OCI-LY1 (cell line): Measurements from ENCODE around the gene SLU7.

ENCODE experiments used
- H2AFZ ChIP-seq: fragments of 200-600 bp; sonication (generic), shearing (Covaris generic); 2 replicates; pipeline ENCODE4 v1.6.0; 2014; ENCODE audit warnings: antibody characterized with exemption, mild to moderate bottlenecking, low read length
- H3F3A ChIP-seq: fragments of 200-600 bp; sonication (generic), shearing (Covaris generic); 2 replicates; pipeline ENCODE4 v1.6.0; 2014; ENCODE audit warnings: mild to moderate bottlenecking, antibody characterized with exemption, low read length, moderate library complexity; ENCODE audit not compliant: insufficient read depth
- H3K27ac ChIP-seq: fragments of 200-600 bp; sonication (generic); 2 replicates; pipeline ENCODE4 v1.5.1; 2014; ENCODE audit warnings: low read length, mixed run types, mild to moderate bottlenecking, low read depth; ENCODE audit not compliant: poor library complexity, severe bottlenecking
- H3K27me3 ChIP-seq: fragments of 200-600 bp; sonication (generic); 2 replicates; pipeline ENCODE4 v1.6.0; 2014; ENCODE audit warnings: antibody characterized with exemption, mild to moderate bottlenecking, low read length, moderate library complexity; ENCODE audit not compliant: insufficient read depth
- H3K36me3 ChIP-seq: fragments of 200-600 bp; sonication (generic); 2 replicates; pipeline ENCODE4 v1.6.1; 2014; ENCODE audit warnings: mild to moderate bottlenecking, antibody characterized with exemption, low read length, moderate library complexity, mixed read lengths; ENCODE audit not compliant: insufficient read depth
- H3K4me1 ChIP-seq: fragments of 200-600 bp; sonication (generic); 2 replicates; pipeline ENCODE4 v1.5.1; 2014; ENCODE audit warnings: mild to moderate bottlenecking, low read length, moderate library complexity; ENCODE audit not compliant: insufficient read depth, severe bottlenecking
- H3K4me2 ChIP-seq: fragments of 200-600 bp; sonication (generic), shearing (Covaris generic); 2 replicates; pipeline ENCODE4 v1.6.1; 2014; ENCODE audit warnings: low read length
- H3K4me3 ChIP-seq: fragments of 200-600 bp; sonication (generic); 2 replicates; pipeline ENCODE4 v1.5.1; 2014; ENCODE audit warnings: low read length, low read depth, mild to moderate bottlenecking, mixed read lengths; ENCODE audit not compliant: poor library complexity, severe bottlenecking
- H3K79me2 ChIP-seq: fragments of 200-600 bp; shearing (Covaris generic); 2 replicates; pipeline ENCODE4 v1.6.1; 2016; ENCODE audit warnings: mixed run types, low read length, mixed read lengths; ENCODE audit not compliant: insufficient read depth
- H3K9ac ChIP-seq: fragments of 200-600 bp; sonication (generic), shearing (Covaris generic); 2 replicates; pipeline ENCODE4 v1.6.1; 2014; ENCODE audit warnings: mild to moderate bottlenecking, low read length, mixed read lengths
- H3K9me2 ChIP-seq: fragments of 200-600 bp; sonication (generic), shearing (Covaris generic); 2 replicates; pipeline ENCODE4 v1.6.1; 2014; ENCODE audit warnings: low read depth, mild to moderate bottlenecking, low read length, mixed read lengths
- H3K9me3 ChIP-seq: fragments of 200-600 bp; shearing (Covaris generic); 2 replicates; pipeline ENCODE4 v1.6.1; 2014; ENCODE audit warnings: low read length, mixed read lengths
- H4K20me1 ChIP-seq: fragments of 200-600 bp; sonication (generic), shearing (Covaris generic); 2 replicates; pipeline ENCODE4 v1.6.0; 2016; ENCODE audit warnings: mild to moderate bottlenecking, low read length; ENCODE audit not compliant: insufficient read depth
- CTCF ChIP-seq: fragments of 200-600 bp; sonication (generic), shearing (Covaris generic); IDR thresholded peaks from 2 replicates; pipeline ENCODE4 v1.5.1; 2017; ENCODE audit warnings: mild to moderate bottlenecking, antibody characterized with exemption, low read length, moderate library complexity, mixed read lengths
- EZH2 ChIP-seq: fragments of 200-600 bp; sonication (generic), shearing (Covaris generic); IDR thresholded peaks from 2 replicates; pipeline ENCODE4 v1.8.0; 2017; ENCODE audit warnings: borderline replicate concordance, mixed run types, mild to moderate bottlenecking, antibody characterized with exemption, low read length, moderate library complexity, mixed read lengths

Gene SLU7

DNA sequence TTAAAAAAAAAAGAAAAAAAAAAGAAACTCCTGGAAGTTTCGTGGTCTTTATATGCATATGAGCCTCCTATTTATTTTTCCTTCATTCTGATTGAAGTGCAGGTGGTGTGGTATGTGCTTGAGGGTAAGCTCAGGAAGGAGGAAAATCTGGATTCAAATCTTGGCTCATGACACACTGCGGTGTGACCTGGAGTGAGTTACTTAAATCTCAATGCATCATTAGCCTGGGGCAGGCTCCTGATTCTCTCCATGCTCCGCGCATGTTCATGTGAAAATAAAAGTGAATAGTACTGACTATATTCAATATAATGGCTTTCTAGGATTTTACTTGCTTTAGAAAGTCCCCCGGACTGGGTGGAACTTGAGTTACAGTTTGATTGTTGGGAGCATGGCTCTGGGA lies 38.4 kb upstream of the SLU7 start:
- no peaks in the 10 kb centered on the region for H3K9me3 ChIP-seq
- H3K9me2 ChIP-seq = no peaks in the 10 kb centered on the region
- H3K27me3 ChIP-seq = no peaks in the 10 kb centered on the region
- H3K9ac ChIP-seq = no peak overlapping the region
- H3K4me3 ChIP-seq = no peak overlapping the region
- H3K4me2 ChIP-seq = no peak overlapping the region
- H3K36me3 ChIP-seq = no peaks in the 10 kb centered on the region
- no peak overlapping the region for H3K27ac ChIP-seq
- no peak for TF ChIP-seq CTCF
- no peak for TF ChIP-seq EZH2
- no peaks in the 10 kb centered on the region for H3F3A ChIP-seq
- H3K79me2 ChIP-seq = no peaks in the 10 kb centered on the region
- no peaks in the 10 kb centered on the region for H4K20me1 ChIP-seq
- peaks cover 5% of the 10 kb centered on the region for H3K4me1 ChIP-seq
- H2AFZ ChIP-seq = no peak overlapping the region

- no peaks in the 10 kb centered on the region for H4K20me1 ChIP-seq
- no peaks in the 10 kb centered on the region for H3K9me2 ChIP-seq
- no peak overlapping the region for H2AFZ ChIP-seq
- H3K36me3 ChIP-seq = no peaks in the 10 kb centered on the region
- H3K9ac ChIP-seq = no peak overlapping the region
- no peaks in the 10 kb centered on the region for H3K79me2 ChIP-seq
- no peak overlapping the region for H3K4me3 ChIP-seq
- TF ChIP-seq CTCF = no peak
- no peak for TF ChIP-seq EZH2
- peaks cover 5% of the 10 kb centered on the region for H3K4me1 ChIP-seq
- H3K4me2 ChIP-seq = no peak overlapping the region
- no peaks in the 10 kb centered on the region for H3K27me3 ChIP-seq
- no peaks in the 10 kb centered on the region for H3F3A ChIP-seq
- H3K27ac ChIP-seq = no peak overlapping the region
- H3K9me3 ChIP-seq = no peaks in the 10 kb centered on the region
Observed at GRCh38 chr5:160456480-160457177, 37.7 kb upstream of the SLU7 start.

GRCh38 chr5:160455600-160455999 lies 36.7 kb upstream of the SLU7 start:
- H3K4me2 ChIP-seq = no peak overlapping the region
- TF ChIP-seq CTCF (no peak), EZH2 (no peak)
- H3K27ac ChIP-seq = no peak overlapping the region
- no peaks in the 10 kb centered on the region for H3K27me3 ChIP-seq
- H3K79me2 ChIP-seq = no peaks in the 10 kb centered on the region
- no peaks in the 10 kb centered on the region for H3K36me3 ChIP-seq
- peaks cover 5% of the 10 kb centered on the region for H3K4me1 ChIP-seq
- no peak overlapping the region for H2AFZ ChIP-seq
- no peaks in the 10 kb centered on the region for H3K9me3 ChIP-seq
- H3K9me2 ChIP-seq = no peaks in the 10 kb centered on the region
- H3K4me3 ChIP-seq = no peak overlapping the region
- no peak overlapping the region for H3K9ac ChIP-seq
- no peaks in the 10 kb centered on the region for H4K20me1 ChIP-seq
- H3F3A ChIP-seq = no peaks in the 10 kb centered on the region
